Measurements from ENCODE around the gene H19.

Gene H19

DNA sequence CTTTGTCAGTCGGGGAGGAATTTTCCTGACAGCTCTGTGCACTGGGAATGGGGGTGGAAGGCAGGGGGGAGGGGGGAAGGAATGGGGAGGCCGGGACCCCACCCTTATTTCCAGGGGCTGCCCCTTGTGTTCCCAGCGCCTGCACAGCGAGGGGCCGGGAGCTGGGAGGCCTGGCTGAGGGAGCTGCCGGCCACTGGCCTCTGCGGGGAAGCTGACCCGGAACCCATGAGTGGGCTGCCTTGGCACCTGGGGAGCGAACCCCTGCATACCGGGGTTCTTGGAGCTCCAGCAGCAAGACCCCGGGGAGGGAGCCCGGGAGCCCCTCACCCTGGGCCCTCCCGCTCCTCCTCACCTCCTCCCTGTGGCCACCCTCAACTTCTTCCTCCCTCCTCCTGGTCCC lies 3.5 kb downstream of the H19 start:
- DNase-seq, result no peak
- Mint-ChIP-seq H3K27me3 (no peaks in the 10 kb centered on the region), H3K36me3 (ENCODE audit: low read depth) (no peaks in the 10 kb centered on the region), H3K27ac (no peak overlapping the region), H3K4me3 (no peak overlapping the region), H3K4me1 (ENCODE audit: low read depth) (no peaks in the 10 kb centered on the region), H3K9me3 (no peaks in the 10 kb centered on the region)

DNA sequence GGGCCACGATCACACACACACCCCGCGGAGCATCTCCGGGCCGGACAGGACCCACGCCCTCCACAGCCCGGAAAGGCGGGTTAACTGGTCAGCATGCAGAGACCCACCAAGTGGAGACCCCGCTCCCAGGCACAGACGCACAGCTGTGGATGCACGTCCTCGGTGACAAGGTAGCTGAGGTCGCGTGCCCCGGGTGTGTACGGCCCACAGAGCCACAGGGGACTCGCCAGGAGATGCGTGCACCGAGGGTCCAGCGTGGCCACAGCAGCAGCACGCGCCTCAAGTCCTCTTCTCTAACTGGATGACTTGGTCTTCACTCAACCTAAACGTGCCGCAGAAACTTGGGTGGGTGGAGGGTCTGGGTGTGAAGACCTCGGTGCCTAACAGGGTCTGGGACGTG lies 5.5 kb downstream of the H19 start:
- Mint-ChIP-seq H3K36me3 (ENCODE audit: low read depth) (no peaks in the 10 kb centered on the region), H3K4me1 (ENCODE audit: low read depth) (no peaks in the 10 kb centered on the region), H3K27me3 (no peaks in the 10 kb centered on the region), H3K27ac (no peak overlapping the region), H3K9me3 (no peaks in the 10 kb centered on the region), H3K4me3 (no peak overlapping the region)
- no peak for DNase-seq

GRCh38 chr11:1990872-1991578 lies 6.6 kb downstream of the H19 start:
- Mint-ChIP-seq H3K36me3 (ENCODE audit: low read depth) (no peaks in the 10 kb centered on the region), H3K9me3 (no peaks in the 10 kb centered on the region)

DNA sequence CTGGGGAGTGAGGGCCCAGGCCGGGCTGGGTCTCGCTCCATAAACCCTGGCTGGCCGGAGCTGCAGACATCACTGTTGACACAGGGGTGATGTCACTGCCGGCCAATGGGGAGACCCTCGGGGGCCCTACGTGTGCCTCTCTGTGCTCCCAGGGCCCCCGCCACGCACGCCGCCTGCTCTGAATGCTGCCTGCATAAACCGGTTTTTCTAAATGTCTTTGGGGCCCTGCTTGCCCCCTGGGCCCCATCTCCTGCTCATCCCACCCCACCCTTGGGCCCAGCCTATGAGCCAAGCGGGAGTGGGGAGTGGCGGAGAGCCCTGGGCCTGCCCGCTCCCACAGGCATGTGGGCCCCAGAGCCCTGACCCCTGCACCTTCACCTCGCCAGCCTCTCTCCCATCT lies 7.7 kb downstream of the H19 start:
- Mint-ChIP-seq H3K27ac (no peak overlapping the region), H3K36me3 (ENCODE audit: low read depth) (no peaks in the 10 kb centered on the region), H3K9me3 (no peaks in the 10 kb centered on the region), H3K27me3 (no peaks in the 10 kb centered on the region), H3K4me3 (no peak overlapping the region), H3K4me1 (ENCODE audit: low read depth) (no peaks in the 10 kb centered on the region)
- DNase-seq, result no peak

More at GRCh38 chr11:1990872-1991578, 6.6 kb downstream of the H19 start:
- H3K27me3 Mint-ChIP-seq, result no peaks in the 10 kb centered on the region
- no peak for DNase-seq
- no peak overlapping the region for H3K27ac Mint-ChIP-seq
- H3K4me1 Mint-ChIP-seq (ENCODE audit: low read depth), result no peaks in the 10 kb centered on the region
- no peak overlapping the region for H3K4me3 Mint-ChIP-seq

DNA sequence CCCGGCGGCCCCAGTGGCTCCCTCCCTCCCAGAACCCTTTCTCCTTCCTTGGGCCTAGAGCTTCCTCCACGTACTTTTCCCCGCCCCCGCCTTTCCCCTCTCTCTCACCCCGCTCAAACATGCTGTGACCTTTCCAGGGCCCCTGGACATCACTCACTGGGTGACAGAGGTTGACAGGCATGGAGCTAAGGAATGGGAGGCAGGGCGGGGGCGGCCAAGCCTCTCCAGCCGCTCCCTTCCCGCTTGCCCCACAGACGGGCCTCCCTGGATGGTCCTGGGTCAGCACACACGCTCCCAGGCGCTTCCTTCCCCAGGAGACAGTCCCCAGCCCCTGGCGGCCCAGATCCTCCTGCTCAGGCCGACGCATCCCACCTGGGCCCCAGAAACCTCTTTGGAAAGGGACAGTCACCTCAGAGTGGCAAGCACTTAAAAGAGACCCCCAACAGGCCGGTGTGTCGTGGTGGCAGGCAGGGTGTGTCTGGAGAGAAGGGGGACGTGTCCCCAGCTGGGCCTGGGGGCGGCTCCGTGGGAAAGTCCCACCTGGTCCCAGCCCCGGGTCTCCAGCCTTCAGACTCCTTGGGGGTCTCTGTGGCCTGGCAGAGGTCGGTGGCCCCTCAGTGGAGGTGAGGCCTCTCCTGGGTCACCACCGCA lies 8.8 kb downstream of the H19 start:
- no peak overlapping the region for H3K27ac Mint-ChIP-seq
- DNase-seq, result no peak
- no peaks in the 10 kb centered on the region for H3K36me3 Mint-ChIP-seq (ENCODE audit: low read depth)
- H3K4me1 Mint-ChIP-seq (ENCODE audit: low read depth), result no peaks in the 10 kb centered on the region
- no peak overlapping the region for H3K4me3 Mint-ChIP-seq
- no peaks in the 10 kb centered on the region for H3K9me3 Mint-ChIP-seq
- H3K27me3 Mint-ChIP-seq, result no peaks in the 10 kb centered on the region

DNA sequence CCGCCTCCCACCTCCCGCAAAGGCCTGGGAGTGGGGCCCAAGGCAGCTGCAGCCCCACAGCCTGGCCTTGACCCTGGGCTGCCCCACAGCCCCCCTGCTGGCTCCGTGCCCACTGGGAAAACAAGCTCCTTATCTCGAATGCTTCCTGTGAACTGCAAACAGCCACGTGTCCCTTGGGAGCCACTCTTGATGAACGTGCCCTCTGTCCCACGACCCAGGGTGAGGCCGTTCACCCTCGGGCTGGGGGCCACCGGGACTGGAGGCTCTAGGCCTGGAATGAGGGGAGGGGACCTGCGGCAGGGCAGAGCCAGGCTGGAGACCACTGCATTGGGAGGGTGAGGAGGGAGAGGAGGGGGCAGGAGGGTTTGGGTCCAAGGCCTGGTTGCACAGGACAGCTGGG lies 9.5 kb downstream of the H19 start:
- Mint-ChIP-seq H3K4me1 (ENCODE audit: low read depth) (no peaks in the 10 kb centered on the region), H3K27ac (no peak overlapping the region), H3K9me3 (no peaks in the 10 kb centered on the region), H3K36me3 (ENCODE audit: low read depth) (no peaks in the 10 kb centered on the region), H3K27me3 (no peaks in the 10 kb centered on the region), H3K4me3 (no peak overlapping the region)
- DNase-seq, result no peak

- Mint-ChIP-seq H3K9me3 (no peaks in the 10 kb centered on the region), H3K4me1 (ENCODE audit: low read depth) (no peaks in the 10 kb centered on the region), H3K27ac (no peak overlapping the region), H3K4me3 (no peak overlapping the region), H3K36me3 (ENCODE audit: low read depth) (no peaks in the 10 kb centered on the region), H3K27me3 (no peaks in the 10 kb centered on the region)
- no peak for DNase-seq
Measured at GRCh38 chr11:1987024-1987423, 10.6 kb downstream of the H19 start.

DNA sequence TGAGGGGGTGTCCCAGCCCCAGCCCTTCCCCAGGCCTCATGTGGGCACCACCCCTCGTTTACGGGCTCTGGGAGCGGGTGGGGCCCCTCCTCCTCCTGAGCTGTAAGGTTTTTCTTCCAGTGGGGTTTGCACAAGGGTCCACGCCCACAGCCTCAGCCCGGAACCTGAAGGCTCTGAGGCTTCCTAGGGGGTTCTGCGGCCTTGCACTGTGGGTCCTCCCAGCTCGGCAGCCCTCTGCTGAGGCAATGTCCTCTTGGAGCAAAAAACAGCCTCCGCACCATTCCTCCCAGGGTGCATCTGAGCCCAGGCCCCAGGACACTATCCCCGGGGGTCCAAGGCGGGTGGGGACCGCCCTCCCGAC lies 14.1 kb downstream of the H19 start:
- no peak for DNase-seq
- no peaks in the 10 kb centered on the region for H3K9me3 Mint-ChIP-seq
- H3K27me3 Mint-ChIP-seq, result no peaks in the 10 kb centered on the region
- no peaks in the 10 kb centered on the region for H3K36me3 Mint-ChIP-seq (ENCODE audit: low read depth)
- no peak overlapping the region for H3K4me3 Mint-ChIP-seq
- H3K4me1 Mint-ChIP-seq (ENCODE audit: low read depth), result no peaks in the 10 kb centered on the region
- no peak overlapping the region for H3K27ac Mint-ChIP-seq

DNA sequence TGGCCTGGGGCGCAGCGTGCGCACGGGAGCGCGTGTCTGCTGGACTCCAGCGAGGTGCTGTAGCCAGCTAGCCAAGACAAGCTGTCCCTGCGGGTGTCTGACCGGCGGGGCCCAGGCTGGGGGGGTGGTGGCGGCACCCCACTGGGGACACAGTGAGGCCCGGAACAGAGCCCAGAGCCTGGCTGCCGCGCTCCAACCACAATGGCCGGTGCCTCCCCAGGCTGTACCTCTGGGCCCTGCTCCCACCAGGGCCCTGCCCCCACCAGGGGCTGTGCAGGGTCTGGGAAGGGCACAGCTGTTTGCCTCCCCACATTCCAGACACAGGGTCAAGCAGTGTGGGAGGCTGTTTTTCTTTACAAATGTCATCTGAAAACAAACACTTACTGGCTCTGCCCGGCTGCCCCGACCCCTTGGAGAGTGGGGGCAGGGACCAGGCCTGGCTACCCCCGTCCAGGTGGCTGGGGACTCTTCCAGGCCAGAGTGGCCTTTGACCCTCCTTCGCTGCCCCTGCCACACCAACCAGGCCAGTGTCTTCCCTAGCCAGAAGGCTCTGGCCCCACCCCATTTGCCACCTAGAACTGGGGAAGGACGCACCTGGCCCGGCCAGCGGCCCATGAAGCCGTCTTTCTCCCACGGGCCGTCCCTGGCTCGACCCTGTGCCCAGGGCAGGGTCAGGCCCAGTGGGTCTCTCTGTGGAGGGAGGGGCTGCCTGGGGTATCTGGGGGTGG lies 14.6 kb downstream of the H19 start:
- no peak overlapping the region for H3K4me3 Mint-ChIP-seq
- H3K27ac Mint-ChIP-seq, result no peak overlapping the region
- no peaks in the 10 kb centered on the region for H3K27me3 Mint-ChIP-seq
- H3K4me1 Mint-ChIP-seq (ENCODE audit: low read depth), result no peaks in the 10 kb centered on the region
- H3K36me3 Mint-ChIP-seq (ENCODE audit: low read depth), result no peaks in the 10 kb centered on the region
- no peak for DNase-seq
- no peaks in the 10 kb centered on the region for H3K9me3 Mint-ChIP-seq

DNA sequence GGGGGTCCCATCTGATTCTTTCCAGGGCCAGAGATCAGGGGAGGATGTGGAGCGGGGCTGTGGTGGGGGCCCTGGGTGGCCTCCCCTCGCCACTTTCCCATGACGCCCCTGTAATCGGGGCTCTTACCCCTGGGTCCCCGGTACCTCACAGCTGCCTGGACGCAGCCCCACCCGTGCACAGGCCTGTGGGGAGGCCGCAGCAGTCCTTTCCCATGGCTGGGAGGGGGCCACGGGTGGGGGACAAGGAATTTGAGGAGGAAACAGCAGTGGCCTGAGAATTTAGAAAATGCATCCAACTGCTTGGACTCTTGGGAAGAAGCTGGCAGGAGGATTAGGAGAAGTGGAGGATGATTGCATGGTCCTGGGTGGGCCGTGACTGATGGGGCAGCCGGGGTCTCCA lies 18.0 kb downstream of the H19 start:
- Mint-ChIP-seq H3K4me3 (no peak overlapping the region), H3K4me1 (ENCODE audit: low read depth) (no peaks in the 10 kb centered on the region), H3K27me3 (no peaks in the 10 kb centered on the region), H3K36me3 (ENCODE audit: low read depth) (no peaks in the 10 kb centered on the region), H3K9me3 (no peaks in the 10 kb centered on the region), H3K27ac (no peak overlapping the region)
- no peak for DNase-seq

DNA sequence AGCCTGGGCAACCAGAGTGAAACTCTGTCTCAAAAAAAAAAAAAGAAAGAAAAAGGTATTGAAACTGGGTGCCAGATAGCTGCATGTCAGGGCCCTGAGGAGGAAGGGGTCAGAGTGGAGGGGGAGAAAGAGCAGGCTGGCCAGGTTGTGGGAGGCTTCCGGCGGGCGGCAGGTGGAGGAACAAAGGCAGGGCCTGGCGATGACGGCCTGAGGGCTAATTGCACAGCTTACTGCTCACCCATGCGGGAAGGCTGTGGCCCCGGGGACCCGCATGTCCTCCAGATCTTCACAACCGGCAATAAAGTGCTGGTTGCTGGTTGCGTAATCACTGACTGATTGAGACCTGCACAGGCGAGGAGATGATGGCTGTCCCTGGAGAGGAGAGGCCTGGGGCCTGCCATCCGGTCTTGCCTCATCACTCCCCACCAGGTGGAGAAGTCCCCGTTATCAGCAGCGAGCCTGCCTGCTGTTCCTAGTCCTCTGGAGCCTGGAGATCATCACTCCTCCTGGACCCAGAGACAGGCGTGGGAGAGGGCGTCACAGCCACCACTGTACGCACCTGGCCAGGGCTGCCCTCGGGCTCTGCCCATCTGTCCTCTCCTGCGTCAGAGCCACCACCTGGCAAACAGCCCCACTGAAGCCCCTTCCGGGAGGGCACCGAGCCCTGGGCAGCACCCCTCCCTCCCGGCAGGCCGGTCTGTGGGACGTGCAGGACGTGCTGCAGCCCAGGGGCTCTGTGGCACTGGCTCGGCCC lies 18.7 kb downstream of the H19 start:
- H3K4me1 Mint-ChIP-seq (ENCODE audit: low read depth), result no peaks in the 10 kb centered on the region
- H3K27ac Mint-ChIP-seq, result no peak overlapping the region
- no peak for DNase-seq
- H3K9me3 Mint-ChIP-seq, result no peaks in the 10 kb centered on the region
- H3K27me3 Mint-ChIP-seq, result no peaks in the 10 kb centered on the region
- H3K36me3 Mint-ChIP-seq (ENCODE audit: low read depth), result no peaks in the 10 kb centered on the region
- H3K4me3 Mint-ChIP-seq, result no peak overlapping the region

DNA sequence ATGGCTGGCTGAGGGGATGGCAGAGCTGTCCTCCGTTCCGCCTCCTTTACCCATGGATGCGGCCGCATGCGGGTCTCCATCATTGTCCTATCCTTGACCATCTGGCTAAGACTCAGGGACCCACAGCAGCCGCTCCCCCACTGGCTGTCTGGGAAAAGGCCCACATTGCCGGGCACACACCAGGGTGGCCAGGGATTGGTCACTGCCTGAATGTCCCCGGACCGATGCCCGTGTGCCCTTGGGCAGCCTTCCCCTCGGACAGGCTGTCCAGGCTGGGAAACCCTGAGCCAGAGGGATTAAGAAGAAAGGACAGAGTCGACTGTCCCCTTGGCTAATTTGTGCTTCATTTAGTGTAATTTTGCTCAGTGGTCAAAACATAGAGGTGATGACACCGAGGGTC lies 22.5 kb downstream of the H19 start:
- H3K27me3 Mint-ChIP-seq, result no peaks in the 10 kb centered on the region
- no peak for DNase-seq
- no peaks in the 10 kb centered on the region for H3K36me3 Mint-ChIP-seq (ENCODE audit: low read depth)
- no peaks in the 10 kb centered on the region for H3K9me3 Mint-ChIP-seq
- no peak overlapping the region for H3K4me3 Mint-ChIP-seq
- H3K4me1 Mint-ChIP-seq (ENCODE audit: low read depth), result no peaks in the 10 kb centered on the region
- H3K27ac Mint-ChIP-seq, result no peak overlapping the region

GRCh38 chr11:1970956-1971355 lies 26.7 kb downstream of the H19 start:
- Mint-ChIP-seq H3K27ac (no peak overlapping the region), H3K9me3 (no peaks in the 10 kb centered on the region), H3K27me3 (no peaks in the 10 kb centered on the region), H3K4me3 (no peak overlapping the region), H3K4me1 (ENCODE audit: low read depth) (no peaks in the 10 kb centered on the region), H3K36me3 (ENCODE audit: low read depth) (no peaks in the 10 kb centered on the region)
- DNase-seq, result no peak

DNA sequence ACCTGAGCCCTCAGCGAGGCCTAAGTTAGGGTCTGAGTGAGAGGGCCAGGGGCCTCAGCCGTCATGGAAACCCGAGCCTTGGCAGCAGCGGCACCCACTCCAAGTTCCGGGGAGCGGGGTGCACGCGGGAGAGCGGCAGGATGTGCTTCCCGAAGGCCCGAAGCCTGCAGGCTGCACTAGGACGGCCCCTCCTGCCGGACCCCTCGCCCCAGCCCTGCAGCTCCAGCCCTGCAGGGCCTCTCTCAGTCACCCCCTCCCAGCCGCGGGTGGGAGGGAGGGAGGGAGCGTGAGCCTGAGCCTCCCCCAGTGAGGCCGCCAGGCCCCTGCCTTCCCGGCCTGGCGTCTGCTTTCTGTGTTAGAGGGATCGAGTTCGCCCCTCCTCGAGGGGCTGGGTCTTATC lies 27.9 kb downstream of the H19 start:
- Mint-ChIP-seq H3K9me3 (no peaks in the 10 kb centered on the region), H3K36me3 (ENCODE audit: low read depth) (no peaks in the 10 kb centered on the region), H3K4me1 (ENCODE audit: low read depth) (no peaks in the 10 kb centered on the region), H3K27me3 (no peaks in the 10 kb centered on the region), H3K4me3 (no peak overlapping the region), H3K27ac (no peak overlapping the region)
- no peak for DNase-seq

DNA sequence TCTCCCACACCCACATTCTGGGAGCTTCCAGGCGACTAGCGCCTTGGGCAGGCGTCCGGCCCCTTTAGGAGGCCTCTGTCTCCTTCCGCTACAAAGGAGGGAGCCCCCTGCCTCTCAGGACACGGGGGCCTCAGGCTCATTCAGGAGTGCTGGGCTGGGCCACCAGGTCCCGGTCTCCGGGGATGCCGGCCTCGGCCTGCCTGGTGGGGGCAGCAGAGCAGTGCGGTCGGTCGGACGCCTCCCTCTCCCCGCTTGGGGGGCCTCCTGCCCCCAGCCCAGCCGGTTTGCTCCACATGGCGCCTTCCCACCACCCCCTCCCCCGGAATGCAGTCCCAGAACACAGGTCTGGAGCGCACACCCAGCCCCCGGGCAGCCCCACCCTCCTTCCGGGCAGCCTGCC lies 28.6 kb downstream of the H19 start:
- no peaks in the 10 kb centered on the region for H3K4me1 Mint-ChIP-seq (ENCODE audit: low read depth)
- H3K27ac Mint-ChIP-seq, result no peak overlapping the region
- H3K27me3 Mint-ChIP-seq, result no peaks in the 10 kb centered on the region
- H3K4me3 Mint-ChIP-seq, result no peak overlapping the region
- H3K9me3 Mint-ChIP-seq, result no peaks in the 10 kb centered on the region
- no peaks in the 10 kb centered on the region for H3K36me3 Mint-ChIP-seq (ENCODE audit: low read depth)
- no peak for DNase-seq
